ENCODE results near the gene RETSAT. TPM values are rescaled to one million over a fixed set of nuclear protein-coding genes. Genes with fewer than 3 reads are reported as not detected.
"Not testable (repeated sequence)": the region's sequence is repeated elsewhere in the genome, so short reads cannot be mapped to it uniquely, and the experiment has no call there.

Gene RETSAT
- polyA plus RNA-seq, 3 donors: 14.2 to 26.0 (median 25.2) TPM

GRCh38 chr2:85340034-85340892 lies 14.1 kb downstream of the RETSAT start:
- DNase-seq (ENCODE audit: low read depth in 3 of 3, low spot score in 2 of 3): no peak

GRCh38 chr2:85334928-85335327 lies 19.4 kb downstream of the RETSAT start:
- no peak for DNase-seq (ENCODE audit: low read depth in 3 of 3, low spot score in 2 of 3)

GRCh38 chr2:85333877-85334276 lies 20.5 kb downstream of the RETSAT start:
- DNase-seq (ENCODE audit: low read depth in 3 of 3, low spot score in 2 of 3): not testable (repeated sequence)

- DNase-seq (ENCODE audit: low read depth in 3 of 3, low spot score in 2 of 3): no peak
Observed at GRCh38 chr2:85330839-85331636, 23.3 kb downstream of the RETSAT start.

GRCh38 chr2:85329701-85330100 lies 24.6 kb downstream of the RETSAT start:
- DNase-seq (ENCODE audit: low read depth in 3 of 3, low spot score in 2 of 3): not testable (repeated sequence)

- DNase-seq (ENCODE audit: low read depth in 3 of 3, low spot score in 2 of 3): no peak
Observed at GRCh38 chr2:85329181-85329651, 25.1 kb downstream of the RETSAT start.

GRCh38 chr2:85327822-85328617 lies 26.3 kb downstream of the RETSAT start, which contains the start of gene TGOLN2:
TSS of gene TGOLN2 (minus strand) at chr2:85327989. CDS start at chr2:85327962, 27 bp downstream.
- peak; percentile 80 to 88 (median 82) for DNase-seq (ENCODE audit: low read depth in 3 of 3, low spot score in 2 of 3)

- no peak for DNase-seq (ENCODE audit: low read depth in 3 of 3, low spot score in 2 of 3)
Observed at GRCh38 chr2:85327160-85327821, 27.0 kb downstream of the RETSAT start.

- DNase-seq (ENCODE audit: low read depth in 3 of 3, low spot score in 2 of 3): no peak
Observed at GRCh38 chr2:85326406-85327159, 27.7 kb downstream of the RETSAT start.

- DNase-seq (ENCODE audit: low read depth in 3 of 3, low spot score in 2 of 3): no peak
Observed at GRCh38 chr2:85325466-85325811, 28.9 kb downstream of the RETSAT start.

GRCh38 chr2:85324639-85325465 lies 29.5 kb downstream of the RETSAT start:
- DNase-seq (ENCODE audit: low read depth in 3 of 3, low spot score in 2 of 3): no peak

GRCh38 chr2:85323988-85324367 lies 30.4 kb downstream of the RETSAT start:
- not testable (repeated sequence) for DNase-seq (ENCODE audit: low read depth in 3 of 3, low spot score in 2 of 3)

GRCh38 chr2:85323351-85323987 lies 30.9 kb downstream of the RETSAT start:
- DNase-seq (ENCODE audit: low read depth in 3 of 3, low spot score in 2 of 3): no peak

- no peak for DNase-seq (ENCODE audit: low read depth in 3 of 3, low spot score in 2 of 3)
Observed at GRCh38 chr2:85319796-85320195, 34.5 kb downstream of the RETSAT start.

GRCh38 chr2:85318222-85319074 lies 35.9 kb downstream of the RETSAT start:
- no peak for DNase-seq (ENCODE audit: low read depth in 3 of 3, low spot score in 2 of 3)

GRCh38 chr2:85315921-85316320 lies 38.4 kb downstream of the RETSAT start:
- not testable (repeated sequence) for DNase-seq (ENCODE audit: low read depth in 3 of 3, low spot score in 2 of 3)

- no peak for DNase-seq (ENCODE audit: low read depth in 3 of 3, low spot score in 2 of 3)
Observed at GRCh38 chr2:85314884-85315242, 39.5 kb downstream of the RETSAT start.

Measured in right renal cortex interstitium (tissue), 3 donors.